Uterus (tissue), 4 donors: ENCODE results near the gene WNT2. TPM values are rescaled to one million over a fixed set of nuclear protein-coding genes. Genes with fewer than 3 reads are reported as not detected.
"Not testable (repeated sequence)": the region's sequence is repeated elsewhere in the genome, so short reads cannot be mapped to it uniquely, and the experiment has no call there.

Experiments used
- DNase-seq, 2 donors: peaks; one replicate each; pipeline ENCODE4 v3.0.0-alpha.2; 2019 to 2020
- H3K27ac ChIP-seq, 2 donors: fragments of 200-600 bp; sonication (generic); 1 replicate in 1 of 2; 2 replicates in 1 of 2; pipeline ENCODE4 v1.5.1; 2016 to 2018
- H3K27me3 ChIP-seq, 2 donors: fragments of 200-600 bp; sonication (generic); one replicate each; pipeline ENCODE4 v1.5.1; 2018 to 2019; ENCODE audit warnings: control low read depth in 1 of 2
- H3K36me3 ChIP-seq, 2 donors: fragments of 200-600 bp; sonication (generic); one replicate each; pipeline ENCODE4 v1.5.1; 2019; ENCODE audit warnings: control low read depth in 1 of 2
- H3K4me1 ChIP-seq, 2 donors: fragments of 200-600 bp; sonication (generic); one replicate each; pipeline ENCODE4 v1.5.1; 2018 to 2019; ENCODE audit warnings: control low read depth in 1 of 2
- H3K4me3 ChIP-seq, 2 donors: fragments of 200-600 bp; sonication (generic); 1 replicate in 1 of 2; 2 replicates in 1 of 2; pipeline ENCODE4 v1.5.1; 2018 to 2019; ENCODE audit warnings: mild to moderate bottlenecking in 1 of 2
- H3K9me3 ChIP-seq, 2 donors: fragments of 200-600 bp; sonication (generic); one replicate each; pipeline ENCODE4 v1.5.1; 2019; ENCODE audit warnings: control low read depth in 1 of 2
- CTCF ChIP-seq, 4 experiments: fragments of 200-600 bp in 2 of 4; fragments of 450-650 bp in 2 of 4; sonication (generic) in 2 of 4; IDR thresholded peaks; one replicate each; pipeline ENCODE4 v1.5.1; 2016 to 2019; ENCODE audit warnings: antibody characterized with exemption in 4 of 4, mild to moderate bottlenecking in 2 of 4, moderate library complexity in 1 of 4
- POLR2A ChIP-seq, 2 donors: fragments of 450-650 bp; IDR thresholded peaks; one replicate each; pipeline ENCODE4 v1.6.1; 2016; ENCODE audit warnings: antibody characterized with exemption in 2 of 2, mild to moderate bottlenecking in 1 of 2, moderate library complexity in 1 of 2
- intact Hi-C: fragments of 100-400 bp; cut with DNase I; formaldehyde crosslinking; loops from one replicate; pipeline ENCODE4 v1.15.1; 2023; ENCODE audit warnings: low total_unique reads
- total RNA-seq, 4 donors: library from RNA; depleted of rRNA in 3 of 4; stranded (reverse); fragments of >200 nt in 3 of 4; gene quantifications; one replicate each; pipeline versions ENCODE4 v1.1.0 to v1.2.4, GENCODE V29; 2014 to 2023
- donor health status: DM: yes; HTN: yes; CAD: no.

Gene WNT2
- total RNA-seq, 4 donors from 2014 or later, result 1.5 to 8.3 (median 2.3) TPM; not detected in 1

- Histone ChIP-seq H3K27me3 (no peaks in the 10 kb centered on the region), H3K4me3 (no peak overlapping the region), H3K9me3 (no peaks in the 10 kb centered on the region), H3K36me3 (no peaks in the 10 kb centered on the region), H3K27ac (no peak overlapping the region), H3K4me1 (no peaks in the 10 kb centered on the region)
- TF ChIP-seq CTCF (IDR thresholded peaks at IDR 0.05), result no peak
- no peak for TF ChIP-seq POLR2A (IDR thresholded peaks at IDR 0.05)
- intact Hi-C loops, result no loop called here
- no peak for DNase-seq
These were observed 14.0 kb downstream of the WNT2 start for GRCh38 chr7:117308891-117309290.

DNA sequence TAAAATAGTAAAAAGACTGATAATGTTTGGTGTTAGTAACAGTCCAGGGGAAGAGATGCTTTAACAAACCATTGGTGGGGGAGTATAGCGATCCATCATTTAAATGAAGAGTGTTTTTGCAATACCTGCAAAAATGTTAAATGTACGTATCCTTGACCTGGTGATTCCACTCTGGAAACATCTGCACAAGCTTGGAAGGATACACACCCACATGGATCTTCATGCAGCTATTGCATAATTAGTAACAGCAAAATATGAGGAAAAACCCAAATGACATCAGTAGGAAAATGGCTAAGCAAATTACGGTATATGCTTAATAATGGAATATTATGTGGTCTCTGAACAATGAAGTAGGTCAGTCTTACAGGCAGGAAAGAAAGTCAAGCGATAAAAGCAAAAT, 20.5 kb downstream of the WNT2 start:
- intact Hi-C loops, result no loop called here
- DNase-seq, result no peak
- Histone ChIP-seq H3K27ac (no peak overlapping the region), H3K36me3 (no peaks in the 10 kb centered on the region), H3K9me3 (no peaks in the 10 kb centered on the region), H3K4me1 (no peaks in the 10 kb centered on the region), H3K27me3 (no peaks in the 10 kb centered on the region), H3K4me3 (no peak overlapping the region)
- TF ChIP-seq CTCF (IDR thresholded peaks at IDR 0.05), result no peak
- no peak for TF ChIP-seq POLR2A (IDR thresholded peaks at IDR 0.05)

DNA sequence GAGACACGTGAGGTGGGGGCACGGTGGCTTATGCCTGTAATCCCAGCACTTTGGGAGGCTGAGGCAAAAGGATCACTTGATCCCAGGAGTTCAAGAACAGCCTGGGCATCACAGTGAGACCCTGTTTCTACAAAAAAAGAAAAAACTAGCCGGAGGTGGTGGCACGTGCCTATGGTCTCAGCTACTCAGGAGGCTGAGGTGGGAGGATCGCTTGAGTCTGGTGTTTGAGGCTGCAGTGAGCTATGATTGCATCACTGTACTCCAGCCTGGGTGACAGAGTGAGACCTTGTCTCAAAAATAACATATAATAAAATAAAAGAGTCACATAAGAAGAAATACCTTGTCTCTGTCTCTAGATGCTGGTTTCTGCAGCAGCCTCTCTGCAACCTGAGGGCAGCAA, 22.4 kb downstream of the WNT2 start:
- H3K36me3 ChIP-seq, H3K27me3 ChIP-seq, H3K27ac ChIP-seq, H3K4me1 ChIP-seq, H3K4me3 ChIP-seq, H3K9me3 ChIP-seq, DNase-seq, intact Hi-C loops: not testable (repeated sequence)

DNA sequence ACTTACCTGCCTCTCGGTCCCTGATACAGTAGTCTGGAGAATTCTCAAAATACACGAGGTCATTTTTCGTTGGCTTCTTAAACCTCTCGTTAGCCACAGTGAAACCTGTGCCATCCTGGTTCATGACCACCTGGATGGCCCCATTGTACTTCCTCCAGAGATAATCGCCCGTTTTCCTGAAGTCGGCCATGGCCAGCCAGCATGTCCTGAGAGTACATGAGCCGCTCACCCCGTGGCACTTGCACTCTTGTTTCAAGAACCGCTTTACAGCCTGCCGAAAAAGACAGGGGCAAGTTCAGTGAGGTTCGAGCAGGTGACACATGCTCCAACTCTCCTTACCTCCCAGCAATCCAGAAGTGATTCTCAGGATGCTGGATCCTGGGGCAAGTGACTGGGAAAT, 25.3 kb downstream of the WNT2 start:
- no peak for TF ChIP-seq CTCF (IDR thresholded peaks at IDR 0.05)
- TF ChIP-seq POLR2A (IDR thresholded peaks at IDR 0.05), result no peak
- Histone ChIP-seq H3K36me3 (no peaks in the 10 kb centered on the region), H3K9me3 (no peaks in the 10 kb centered on the region), H3K27me3 (no peaks in the 10 kb centered on the region), H3K4me1 (no peaks in the 10 kb centered on the region), H3K4me3 (no peak overlapping the region), H3K27ac (no peak overlapping the region)
- DNase-seq, result no peak
- intact Hi-C loops, result no loop called here

- intact Hi-C loops, result no loop called here
- Histone ChIP-seq H3K27me3 (no peaks in the 10 kb centered on the region), H3K27ac (no peak overlapping the region), H3K4me1 (no peaks in the 10 kb centered on the region), H3K36me3 (no peaks in the 10 kb centered on the region), H3K9me3 (no peaks in the 10 kb centered on the region), H3K4me3 (no peak overlapping the region)
- no peak for TF ChIP-seq CTCF (IDR thresholded peaks at IDR 0.05)
- no peak for TF ChIP-seq POLR2A (IDR thresholded peaks at IDR 0.05)
- DNase-seq, result no peak
These were observed 26.8 kb downstream of the WNT2 start for GRCh38 chr7:117296066-117296465.

- no peaks in the 10 kb centered on the region for H3K9me3 ChIP-seq
- no peaks in the 10 kb centered on the region for H3K36me3 ChIP-seq
- H3K27me3 ChIP-seq, result no peaks in the 10 kb centered on the region
- no peak overlapping the region for H3K27ac ChIP-seq
- H3K4me3 ChIP-seq, result no peak overlapping the region
- TF ChIP-seq CTCF (IDR thresholded peaks at IDR 0.05) (no peak), POLR2A (IDR thresholded peaks at IDR 0.05) (no peak)
- intact Hi-C loops, result no loop called here
- H3K4me1 ChIP-seq, result no peaks in the 10 kb centered on the region
- no peak for DNase-seq
These were observed 37.0 kb downstream of the WNT2 start for GRCh38 chr7:117285826-117286225.
